ENCODE results near the gene ZNF239. TPM values are rescaled to one million over a fixed set of nuclear protein-coding genes. Genes with fewer than 3 reads are reported as not detected.

The ZNF239 gene
- total RNA-seq, 1 experiment from 2014 or later = 7.7 TPM

GRCh38 chr10:43524434-43525247, 49.8 kb downstream of the ZNF239 start:
- CTCF ChIA-PET = no interaction called here

More at GRCh38 chr10:43524434-43525247, 49.8 kb downstream of the ZNF239 start:
- H3K9me3 Mint-ChIP-seq = peaks cover 81% of the 10 kb centered on the region
- TF ChIP-seq ZNF671 (CRISPR knock-in tag; IDR thresholded peaks at IDR 0.05) (no peak), TEAD4 (CRISPR knock-in tag; IDR thresholded peaks at IDR 0.05) (no peak), ZNF138 (CRISPR knock-in tag; conservative IDR thresholded peaks at IDR 0.05) (no peak)
- no peak overlapping the region for H3K27ac Mint-ChIP-seq
- no peak for DNase-seq (ENCODE audit: low spot score)
- POLR2A ChIA-PET = no interaction called here
- peaks cover 43% of the 10 kb centered on the region for H3K27me3 Mint-ChIP-seq (ENCODE audit: low read depth)
- no peaks in the 10 kb centered on the region for H3K4me1 Mint-ChIP-seq
- ATAC-seq = no peak
- peaks cover 58% of the 10 kb centered on the region for H3K36me3 Mint-ChIP-seq
- no peak overlapping the region for H3K4me3 Mint-ChIP-seq

Other genes starting within 250 kb of the ZNF239 start
- gene FXYD4, start 203.0 kb downstream of the ZNF239 start, total RNA-seq (2021) = not detected in 3 replicates
- gene HNRNPF, start 165.4 kb downstream of the ZNF239 start, total RNA-seq (2021) = 318 to 358 TPM (median 326 TPM) in 3 replicates
- gene ZNF487, start 137.5 kb downstream of the ZNF239 start, total RNA-seq (2021) = 1.2 to 2.3 TPM (median 1.4 TPM) in 3 replicates
- 8.9 to 9.9 TPM (median 9.6 TPM) in 3 replicates for gene ZNF485, start 31.8 kb upstream of the ZNF239 start, total RNA-seq (2021)
- 23.9 to 25.7 TPM (median 25.4 TPM) in 3 replicates for gene ZNF32, start 74.3 kb upstream of the ZNF239 start, total RNA-seq (2021)

Measured in WTC11 (cell line).